CD4-positive, alpha-beta T cell (primary cell): ENCODE data around the gene FNDC10. TPM values are rescaled to one million over a fixed set of nuclear protein-coding genes. Genes with fewer than 3 reads are reported as not detected.

ENCODE experiments used
- ATAC-seq: fragments of 200-7000 bp; cut with Tn5 transposase; one replicate; pipeline ENCODE4 v1.10.0; 2022; ENCODE audit warnings: mild to moderate bottlenecking; ENCODE audit not compliant: poor library complexity
- CTCF ChIA-PET: fragments of 350-600 bp; sonication (Branson Sonifier 250); formaldehyde crosslinking; loops from one replicate; lab custom pipeline; 2021; ENCODE audit warnings: antibody characterized with exemption, inconsistent platforms; lab: Charles Lee
- POLR2A ChIA-PET: fragments of 350-600 bp; sonication (Branson Sonifier 250); formaldehyde crosslinking; loops from one replicate; lab custom pipeline; 2021; ENCODE audit warnings: antibody characterized with exemption, inconsistent platforms; lab: Charles Lee
- DNase-seq, 14 experiments: peaks; one replicate each; pipeline ENCODE4 v3.0.0-alpha.2; 2013 to 2020; ENCODE audit warnings: mixed read lengths in 2 of 14
- H3K27ac ChIP-seq, 2 donors: one replicate each; pipeline versions ENCODE4 v1.5.1 to v1.7.0; 2013; ENCODE audit warnings: low read length in 2 of 2, low read depth in 1 of 2, mild to moderate bottlenecking in 1 of 2
- H3K27me3 ChIP-seq, 2 experiments: 1 replicate in 1 of 2; 2 replicates in 1 of 2; pipeline versions ENCODE4 v1.6.1 to v1.7.0; 2013; ENCODE audit warnings: low read length in 2 of 2, control low read depth in 1 of 2, mild to moderate bottlenecking in 1 of 2, moderate library complexity in 1 of 2; ENCODE audit not compliant: insufficient read depth in 2 of 2, control insufficient read depth in 1 of 2
- H3K36me3 ChIP-seq: one replicate; pipeline ENCODE4 v1.6.1; 2013; ENCODE audit warnings: low read length, control low read depth; ENCODE audit not compliant: insufficient read depth
- H3K4me1 ChIP-seq: one replicate; pipeline ENCODE4 v1.6.1; 2013; ENCODE audit warnings: low read length, control low read depth; ENCODE audit not compliant: insufficient read depth
- H3K4me3 ChIP-seq: one replicate; pipeline ENCODE4 v1.5.1; 2013; ENCODE audit warnings: mild to moderate bottlenecking, low read length, moderate library complexity
- H3K9me3 ChIP-seq, 2 experiments: 1 replicate in 1 of 2; 2 replicates in 1 of 2; pipeline versions ENCODE4 v1.6.1 to v1.7.0; 2013; ENCODE audit warnings: low read length in 2 of 2, mild to moderate bottlenecking in 2 of 2, control low read depth in 1 of 2, moderate library complexity in 1 of 2; ENCODE audit not compliant: control insufficient read depth in 1 of 2, insufficient read depth in 1 of 2
- H3K27ac Mint-ChIP-seq: one replicate; pipeline ENCODE4 v1.8.0; 2020; ENCODE audit warnings: mixed read lengths
- H3K27me3 Mint-ChIP-seq: one replicate; pipeline ENCODE4 v1.8.0; 2021; ENCODE audit warnings: mixed read lengths
- H3K36me3 Mint-ChIP-seq: one replicate; pipeline ENCODE4 v1.8.0; 2021; ENCODE audit warnings: low read depth, mixed read lengths
- H3K4me1 Mint-ChIP-seq: one replicate; pipeline ENCODE4 v1.8.0; 2021; ENCODE audit warnings: low read depth, mixed read lengths
- H3K4me3 Mint-ChIP-seq: one replicate; pipeline ENCODE4 v1.8.0; 2020; ENCODE audit warnings: mild to moderate bottlenecking, mixed read lengths
- H3K9me3 Mint-ChIP-seq: one replicate; pipeline ENCODE4 v1.8.0; 2020; ENCODE audit warnings: mixed read lengths
- CTCF ChIP-seq: fragments of 200-600 bp; IDR thresholded peaks from one replicate; pipeline ENCODE4 v1.8.0; 2022; ENCODE audit warnings: antibody characterized with exemption, mild to moderate bottlenecking
- intact Hi-C, 2 experiments: fragments of 100-400 bp; cut with DNase I in 1 of 2; cut with micrococcal nuclease in 1 of 2; formaldehyde crosslinking; loops; one replicate each; pipeline versions ENCODE4 v1.15.1 to v1.9.0; 2023 to 2025; cut with DNase I, micrococcal nuclease
- total RNA-seq, 174 experiments: library from RNA in 2 of 174; stranded (reverse) in 2 of 174; gene quantifications; one replicate each; pipeline ENCODE4 v1.2.3 and lab custom pipeline; 2021 to 2026

FNDC10 gene
- total RNA-seq, 2 experiments from 2014 or later, result 1.0 to 1.3 TPM

- Histone ChIP-seq H3K27me3 (peaks cover 0 to 4% of the 10 kb centered on the region in 2 experiments), H3K4me3 (no peak overlapping the region), H3K36me3 (no peaks in the 10 kb centered on the region), H3K9me3 (no peaks in the 10 kb centered on the region), H3K27ac (no peak overlapping the region), H3K4me1 (peaks cover 28% of the 10 kb centered on the region)
- no peak for TF ChIP-seq CTCF
- POLR2A ChIA-PET, result interaction anchor here (1.8 to 3.4 kb wide), 2 partner anchors 13 to 28 kb away, joined by 4 to 22 read pairs; partner anchors contain the start of gene MIB2
- Mint-ChIP-seq H3K4me1 (peaks cover 10% of the 10 kb centered on the region), H3K4me3 (no peak overlapping the region), H3K9me3 (no peaks in the 10 kb centered on the region), H3K36me3 (no peaks in the 10 kb centered on the region), H3K27me3 (no peaks in the 10 kb centered on the region), H3K27ac (peak overlapping the region; percentile 20)
- CTCF ChIA-PET, result no interaction called here
- DNase-seq (peak in 1 of 14 experiments; percentile 16), ATAC-seq (no peak)
- intact Hi-C loops, result no loop called here
Observed at GRCh38 chr1:1601564-1602303, 1.8 kb upstream of the FNDC10 start.

GRCh38 chr1:1600861-1601563 is 1.1 kb upstream of the FNDC10 start:
- Mint-ChIP-seq H3K27me3 (no peaks in the 10 kb centered on the region), H3K36me3 (no peaks in the 10 kb centered on the region), H3K9me3 (no peaks in the 10 kb centered on the region), H3K4me1 (peaks cover 8% of the 10 kb centered on the region), H3K4me3 (peak overlapping the region; percentile 65), H3K27ac (no peak overlapping the region)
- intact Hi-C loops, result no loop called here
- no peak for TF ChIP-seq CTCF
- Histone ChIP-seq H3K27me3 (peaks cover 0 to 4% of the 10 kb centered on the region in 2 experiments), H3K4me3 (no peak overlapping the region), H3K4me1 (peaks cover 25% of the 10 kb centered on the region), H3K36me3 (no peaks in the 10 kb centered on the region), H3K9me3 (no peaks in the 10 kb centered on the region), H3K27ac (no peak overlapping the region)
- peak in 1 of 14 experiments; percentile 17 for DNase-seq
- CTCF ChIA-PET, result no interaction called here
- POLR2A ChIA-PET, result interaction anchor here (1.8 to 3.4 kb wide), 2 partner anchors 14 to 29 kb away, joined by 4 to 22 read pairs; partner anchors contain the start of gene MIB2
- no peak for ATAC-seq

GRCh38 chr1:1599030-1599934 is 653 bp downstream of the FNDC10 start:
- ChIA-PET POLR2A (interaction anchor here (3.3 kb wide), 1 partner anchor 16 kb away, joined by 21 read pairs; the partner anchor contains the start of gene MIB2), CTCF (no interaction called here)
- TF ChIP-seq CTCF, result no peak
- no peak overlapping the region for H3K27ac ChIP-seq
- peak overlapping the region; percentile 83 for H3K4me3 Mint-ChIP-seq
- H3K4me1 ChIP-seq, result peaks cover 25% of the 10 kb centered on the region
- H3K4me3 ChIP-seq, result no peak overlapping the region
- no peaks in the 10 kb centered on the region for H3K27me3 Mint-ChIP-seq
- intact Hi-C loops, result no loop called here
- no peaks in the 10 kb centered on the region for H3K36me3 Mint-ChIP-seq
- no peaks in the 10 kb centered on the region for H3K36me3 ChIP-seq
- peak in 10 of 14 experiments; percentile 18 to 78 (median 41) for DNase-seq
- H3K4me1 Mint-ChIP-seq, result peaks cover 4% of the 10 kb centered on the region
- peaks cover 0 to 4% of the 10 kb centered on the region in 2 experiments for H3K27me3 ChIP-seq
- ATAC-seq, result peak; percentile 59
- H3K9me3 Mint-ChIP-seq, result no peaks in the 10 kb centered on the region
- peak overlapping the region; percentile 33 for H3K27ac Mint-ChIP-seq
- no peaks in the 10 kb centered on the region for H3K9me3 ChIP-seq
